Pancreas (tissue), 10 donors: ENCODE data around the gene ABCC11. TPM values are rescaled to one million over a fixed set of nuclear protein-coding genes. Genes with fewer than 3 reads are reported as not detected.

ENCODE experiments used
- ATAC-seq, 4 donors: fragments of 200-7000 bp; cut with Tn5 transposase; one replicate each; pipeline versions ENCODE4 v1.8.0 to v1.9.1; 2020; ENCODE audit warnings: mild to moderate bottlenecking in 4 of 4, moderate library complexity in 4 of 4
- DNase-seq, 6 donors: peaks; one replicate each; pipeline ENCODE4 v3.0.0-alpha.2; 2020
- FAIRE-seq: peaks from 2 replicates; lab custom pipeline; 2012; peaks lifted over from hg19 to GRCh38; lab: Jason Lieb, UNC
- H3K27ac ChIP-seq, 4 donors: fragments of 200-600 bp; sonication (generic); 1 replicate in 3 of 4; 2 replicates in 1 of 4; pipeline versions ENCODE4 v1.5.0 to v1.8.0; 2020
- H3K27me3 ChIP-seq, 4 donors: fragments of 200-600 bp; one replicate each; pipeline ENCODE4 v1.8.0; 2021
- H3K36me3 ChIP-seq, 3 donors: fragments of 200-600 bp; sonication (generic) in 1 of 3; one replicate each; pipeline versions ENCODE4 v1.5.0 to v1.8.0; 2020 to 2021
- H3K4me1 ChIP-seq, 3 donors: fragments of 200-600 bp; one replicate each; pipeline ENCODE4 v1.8.0; 2021
- H3K4me3 ChIP-seq, 4 donors: fragments of 200-600 bp; sonication (generic) in 2 of 4; one replicate each; pipeline versions ENCODE4 v1.5.0 to v1.8.0; 2020 to 2021
- H3K9me3 ChIP-seq, 4 donors: fragments of 200-600 bp; one replicate each; pipeline ENCODE4 v1.8.0; 2021
- WGBS, 2 donors: extraction: QIAGEN DNeasy Blood & Tissue Kit; methylation state at CpG; one replicate each; pipeline ENCODE4 v1.1.7; 2013; 5-methylcytosine and 5-hydroxymethylcytosine counted together
- intact Hi-C, 3 donors: fragments of 100-400 bp; cut with DNase I; formaldehyde crosslinking; loops; one replicate each; pipeline versions ENCODE4 v1.11.1 to v1.14.2; 2022
- polyA plus RNA-seq, 2 donors: library from polyadenylated mRNA; stranded (reverse); fragments of 200-250 nt; gene quantifications; one replicate each; pipeline ENCODE4 v1.2.3, GENCODE V29; 2013
- total RNA-seq, 6 donors: library from RNA; stranded (reverse); fragmentation: NEBNext Ultra II Directional in 4 of 6; extraction: Animal tissue kit (Norgen Biotek cat#: 25700) in 4 of 6; gene quantifications; one replicate each; pipeline versions ENCODE4 v1.2.1 to v1.2.4, GENCODE V29; 2021 to 2023
- TF ChIP-seq, protein P1 (sequence below), 4 donors: fragments of 200-600 bp; sonication (generic) in 3 of 4; IDR thresholded peaks; one replicate each; pipeline versions ENCODE4 v1.5.0 to v1.8.0; 2021; ENCODE audit warnings: antibody characterized with exemption in 4 of 4
- donor health status: healthy with polysubstance abuse.
- donor health status: DM: no; HTN: no; CAD: no; lungs with moderate emphysema.
- donor health status: DM: no; HTN: no; CAD: no.
- donor health status: control.
- donor health status: control.
- donor health status: Bipolar disorder and iron deficiency.
- donor health status: DM: yes; HTN: yes; CAD: no.
- donor health status: DM: no; HTN: no; CAD: no.
- donor health status: DM: no; HTN: no; CAD: no.
- donor health status: DM: yes; HTN: yes; CAD: no.

The ABCC11 gene
- total and polyA plus RNA-seq, 8 donors: 0.11 to 0.41 (median 0.26) TPM; not detected in 1

DNA sequence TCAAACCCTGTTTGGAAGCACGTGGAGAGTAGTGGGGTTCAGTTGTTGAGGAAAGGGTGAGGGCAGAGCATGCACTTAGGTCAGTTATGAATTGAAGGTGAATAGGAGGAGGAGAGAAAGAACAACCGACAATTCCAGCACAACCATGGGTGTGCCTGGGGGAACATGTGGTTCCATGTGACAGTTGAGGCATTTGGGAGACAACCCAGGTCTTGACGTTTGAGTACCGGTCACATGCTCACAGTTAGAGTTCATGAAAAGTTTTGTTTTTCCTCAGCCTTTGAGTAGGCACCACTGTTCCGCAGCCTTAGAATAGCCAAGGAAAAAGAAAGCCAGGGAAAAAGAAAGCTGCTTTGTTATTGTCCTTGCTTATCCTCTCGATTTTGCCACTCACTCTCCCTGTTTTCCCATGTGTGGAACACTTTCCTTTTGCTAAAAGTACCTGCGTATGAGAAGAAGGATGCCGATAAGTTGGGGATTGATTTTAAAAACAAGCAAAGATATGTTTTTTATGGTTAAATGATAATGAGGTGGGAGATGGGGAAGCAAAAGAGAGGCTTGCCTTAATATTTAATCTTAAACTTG, 25.6 kb upstream of the ABCC11 start:
- no peak for DNase-seq
- TF ChIP-seq, protein P1, sequence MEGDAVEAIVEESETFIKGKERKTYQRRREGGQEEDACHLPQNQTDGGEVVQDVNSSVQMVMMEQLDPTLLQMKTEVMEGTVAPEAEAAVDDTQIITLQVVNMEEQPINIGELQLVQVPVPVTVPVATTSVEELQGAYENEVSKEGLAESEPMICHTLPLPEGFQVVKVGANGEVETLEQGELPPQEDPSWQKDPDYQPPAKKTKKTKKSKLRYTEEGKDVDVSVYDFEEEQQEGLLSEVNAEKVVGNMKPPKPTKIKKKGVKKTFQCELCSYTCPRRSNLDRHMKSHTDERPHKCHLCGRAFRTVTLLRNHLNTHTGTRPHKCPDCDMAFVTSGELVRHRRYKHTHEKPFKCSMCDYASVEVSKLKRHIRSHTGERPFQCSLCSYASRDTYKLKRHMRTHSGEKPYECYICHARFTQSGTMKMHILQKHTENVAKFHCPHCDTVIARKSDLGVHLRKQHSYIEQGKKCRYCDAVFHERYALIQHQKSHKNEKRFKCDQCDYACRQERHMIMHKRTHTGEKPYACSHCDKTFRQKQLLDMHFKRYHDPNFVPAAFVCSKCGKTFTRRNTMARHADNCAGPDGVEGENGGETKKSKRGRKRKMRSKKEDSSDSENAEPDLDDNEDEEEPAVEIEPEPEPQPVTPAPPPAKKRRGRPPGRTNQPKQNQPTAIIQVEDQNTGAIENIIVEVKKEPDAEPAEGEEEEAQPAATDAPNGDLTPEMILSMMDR (IDR thresholded peaks at IDR 0.05): no peak

DNA sequence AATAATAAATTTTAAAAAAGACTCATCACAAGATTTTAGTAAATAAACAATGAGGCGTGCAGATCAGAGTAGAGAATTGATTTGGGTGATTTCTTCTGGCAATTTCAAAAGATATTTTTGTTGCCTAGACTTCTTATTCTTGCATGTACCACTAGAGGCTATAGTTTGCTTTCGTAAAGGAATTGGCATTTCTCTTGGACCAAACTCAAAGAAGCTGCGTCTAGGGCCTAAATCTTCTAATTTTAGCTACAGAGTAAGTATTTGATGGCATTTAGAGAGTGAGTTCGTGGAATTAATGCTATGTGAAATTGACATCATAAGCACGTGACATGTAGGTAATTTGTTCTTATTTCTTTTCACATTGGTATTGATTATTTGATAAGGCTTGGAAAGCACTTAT, 24.4 kb upstream of the ABCC11 start:
- H3K27ac ChIP-seq: no peak overlapping the region
- FAIRE-seq (no peak), ATAC-seq (no peak), DNase-seq (no peak)
- 45 to 47% methylated on average over 5 of the region's 5 CpGs for WGBS, 2 donors
- peaks cover 0 to 12% (median 10%) of the 10 kb centered on the region in 3 donors for H3K36me3 ChIP-seq
- H3K9me3 ChIP-seq: no peaks in the 10 kb centered on the region
- intact Hi-C loops: no loop called here
- H3K4me1 ChIP-seq: peaks cover 7 to 18% (median 9%) of the 10 kb centered on the region in 3 donors
- TF ChIP-seq, protein P1 (IDR thresholded peaks at IDR 0.05): no peak
- H3K27me3 ChIP-seq: no peaks in the 10 kb centered on the region
- H3K4me3 ChIP-seq: no peak overlapping the region

More for the DNA sequence above, 25.6 kb upstream of the ABCC11 start:
- H3K4me3 ChIP-seq: no peak overlapping the region
- ATAC-seq: no peak
- intact Hi-C loops: no loop called here
- 80 to 84% methylated on average over 8 of the region's 8 CpGs for WGBS, 2 donors
- no peaks in the 10 kb centered on the region for H3K27me3 ChIP-seq
- peaks cover 7 to 26% (median 9%) of the 10 kb centered on the region in 3 donors for H3K4me1 ChIP-seq
- H3K36me3 ChIP-seq: peaks cover 0 to 12% (median 10%) of the 10 kb centered on the region in 3 donors
- no peak for FAIRE-seq
- H3K9me3 ChIP-seq: no peaks in the 10 kb centered on the region
- no peak overlapping the region for H3K27ac ChIP-seq

DNA sequence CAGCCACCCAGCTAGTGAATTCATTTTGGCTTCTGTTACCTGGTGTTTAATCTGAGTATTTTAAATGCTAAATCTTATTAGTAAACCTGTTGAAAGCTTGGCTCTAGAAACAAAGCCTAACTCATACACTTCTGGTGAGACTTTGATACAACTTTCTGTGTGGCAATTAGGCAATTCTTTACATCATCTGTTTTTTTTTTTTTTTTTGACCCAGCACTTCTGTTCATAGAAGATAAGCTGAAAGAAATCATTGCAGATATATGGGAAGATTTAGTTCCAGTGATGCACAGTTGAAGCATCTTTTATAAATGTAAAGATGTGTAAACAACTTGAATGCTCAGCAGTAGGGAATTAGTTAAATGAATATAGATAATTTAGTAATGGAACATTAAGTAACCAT, 21.7 kb upstream of the ABCC11 start:
- TF ChIP-seq, protein P1 (IDR thresholded peaks at IDR 0.05): no peak
- Histone ChIP-seq H3K27me3 (no peaks in the 10 kb centered on the region), H3K4me3 (no peak overlapping the region), H3K36me3 (peaks cover 0 to 27% (median 12%) of the 10 kb centered on the region in 3 donors), H3K9me3 (no peaks in the 10 kb centered on the region), H3K27ac (no peak overlapping the region), H3K4me1 (peaks cover 7 to 14% (median 9%) of the 10 kb centered on the region in 3 donors)
- intact Hi-C loops: no loop called here
- no peak for FAIRE-seq
- ATAC-seq: no peak
- no peak for DNase-seq

DNA sequence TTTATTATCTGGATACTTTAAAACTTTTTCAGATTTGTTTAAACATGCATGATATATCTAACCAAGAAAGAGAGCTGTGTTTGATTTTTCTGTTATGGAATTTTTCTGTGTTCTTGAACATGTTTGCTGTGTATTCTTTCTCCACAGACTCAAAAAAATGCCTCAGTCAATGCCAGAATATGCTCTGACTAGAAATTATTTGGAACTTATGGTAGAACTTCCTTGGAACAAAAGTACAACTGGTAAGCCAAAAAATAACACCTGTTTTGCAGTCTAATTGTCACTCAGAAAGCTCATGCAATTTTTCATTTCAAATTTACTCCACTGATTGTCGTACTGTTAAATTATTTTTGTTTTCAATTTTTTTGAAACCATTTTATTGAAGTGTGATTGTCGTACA, 15.3 kb upstream of the ABCC11 start:
- Histone ChIP-seq H3K4me3 (no peak overlapping the region), H3K4me1 (no peaks in the 10 kb centered on the region), H3K27ac (no peak overlapping the region), H3K27me3 (no peaks in the 10 kb centered on the region), H3K9me3 (no peaks in the 10 kb centered on the region), H3K36me3 (peaks cover 0 to 48% (median 7%) of the 10 kb centered on the region in 3 donors)
- intact Hi-C loops: no loop called here
- DNase-seq: no peak
- no peak for ATAC-seq
- TF ChIP-seq, protein P1 (IDR thresholded peaks at IDR 0.05): no peak
- FAIRE-seq: no peak
- 97% methylated on average over 2 of the region's 2 CpGs for WGBS, 2 donors

DNA sequence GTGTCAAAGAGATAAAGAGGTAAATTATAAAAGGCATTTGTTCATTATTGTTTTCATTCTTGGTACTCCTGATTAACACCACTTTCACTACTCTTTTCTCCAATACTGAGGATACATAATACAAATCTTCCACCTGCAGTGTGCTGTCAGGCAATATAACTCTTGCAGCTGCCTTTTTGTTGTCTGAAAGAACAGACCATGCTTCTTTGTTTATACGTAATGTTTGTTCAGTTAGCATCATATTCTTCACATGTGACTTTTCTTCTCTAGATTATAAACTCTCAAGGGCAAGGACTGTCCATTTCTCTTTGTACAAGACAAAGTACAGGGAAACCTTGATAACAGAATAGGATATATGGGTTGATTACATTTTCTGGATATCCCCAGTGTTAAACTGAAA, 14.2 kb upstream of the ABCC11 start:
- no peak for FAIRE-seq
- DNase-seq: no peak
- ATAC-seq: no peak
- WGBS, 2 donors: 95 to 96% methylated on average over 1 of the region's 1 CpG
- no peaks in the 10 kb centered on the region for H3K9me3 ChIP-seq
- TF ChIP-seq, protein P1 (IDR thresholded peaks at IDR 0.05): no peak
- H3K27me3 ChIP-seq: no peaks in the 10 kb centered on the region
- no peak overlapping the region for H3K4me3 ChIP-seq
- no peaks in the 10 kb centered on the region for H3K4me1 ChIP-seq
- H3K36me3 ChIP-seq: peaks cover 0 to 51% (median 7%) of the 10 kb centered on the region in 3 donors
- intact Hi-C loops: no loop called here
- H3K27ac ChIP-seq: no peak overlapping the region
